WTC11 (cell line): ENCODE measurements around the gene ADORA1. TPM values are rescaled to one million over a fixed set of nuclear protein-coding genes. Genes with fewer than 3 reads are reported as not detected.

ENCODE experiments used
- ATAC-seq: fragments of 200-7000 bp; cut with Tn5 transposase; 2 replicates; pipeline ENCODE4 v1.10.0; 2021; ENCODE audit warnings: mild to moderate bottlenecking, moderate library complexity
- CTCF ChIA-PET: fragments of 300-600 bp; sonication (Branson Sonifier 250); formaldehyde crosslinking; loops from one replicate; lab custom pipeline; 2021; ENCODE audit warnings: antibody characterized with exemption; lab: Charles Lee
- POLR2A ChIA-PET: fragments of 350-600 bp; sonication (Branson Sonifier 250); formaldehyde crosslinking; loops from one replicate; lab custom pipeline; 2021; ENCODE audit warnings: antibody characterized with exemption; lab: Charles Lee
- DNase-seq: peaks from one replicate; pipeline ENCODE4 v3.0.0; 2021; ENCODE audit warnings: low spot score
- H3K27ac Mint-ChIP-seq: 2 replicates; pipeline ENCODE4 v1.8.0; 2021; ENCODE audit warnings: mixed read lengths
- H3K27me3 Mint-ChIP-seq: 2 replicates; pipeline ENCODE4 v1.8.0; 2021; ENCODE audit warnings: low read depth, mild to moderate bottlenecking, moderate library complexity, mixed read lengths
- H3K36me3 Mint-ChIP-seq: 2 replicates; pipeline ENCODE4 v1.8.0; 2021; ENCODE audit warnings: mixed read lengths
- H3K4me1 Mint-ChIP-seq: 2 replicates; pipeline ENCODE4 v1.8.0; 2022; ENCODE audit warnings: mixed read lengths
- H3K4me3 Mint-ChIP-seq: 2 replicates; pipeline ENCODE4 v1.8.0; 2021; ENCODE audit warnings: mild to moderate bottlenecking, moderate library complexity, mixed read lengths
- H3K9me3 Mint-ChIP-seq: 2 replicates; pipeline ENCODE4 v1.8.0; 2021; ENCODE audit warnings: mixed read lengths
- CREB1 ChIP-seq: sonication (generic); formaldehyde crosslinking; IDR thresholded peaks from 2 replicates; pipeline ENCODE4 v1.8.0; 2023; ENCODE audit warnings: mild to moderate bottlenecking, missing genetic modification reagents
- CREM ChIP-seq: sonication (generic); formaldehyde crosslinking; IDR thresholded peaks from 2 replicates; pipeline ENCODE4 v1.8.1; 2022; ENCODE audit warnings: mild to moderate bottlenecking, missing genetic modification reagents, moderate library complexity
- ETV6 ChIP-seq: sonication (generic); formaldehyde crosslinking; IDR thresholded peaks from 2 replicates; pipeline ENCODE4 v1.8.1; 2022; ENCODE audit warnings: mild to moderate bottlenecking, missing genetic modification reagents
- FOXP1 ChIP-seq: sonication (generic); formaldehyde crosslinking; IDR thresholded peaks from 2 replicates; pipeline ENCODE4 v1.8.0; 2022; ENCODE audit warnings: missing genetic modification reagents, mild to moderate bottlenecking, moderate library complexity, borderline replicate concordance
- GABPB1 ChIP-seq: sonication (generic); formaldehyde crosslinking; IDR thresholded peaks from 2 replicates; pipeline ENCODE4 v1.8.1; 2023; ENCODE audit warnings: mild to moderate bottlenecking, missing genetic modification reagents
- IRF2 ChIP-seq: sonication (generic); formaldehyde crosslinking; IDR thresholded peaks from 2 replicates; pipeline ENCODE4 v1.8.0; 2022; ENCODE audit warnings: low read depth, missing genetic modification reagents, borderline replicate concordance
- KAT7 ChIP-seq: sonication (generic); formaldehyde crosslinking; IDR thresholded peaks from 2 replicates; pipeline ENCODE4 v1.8.1; 2023; ENCODE audit warnings: missing genetic modification reagents, mild to moderate bottlenecking, borderline replicate concordance
- MXD4 ChIP-seq: fragments of 250-450 bp; sonication (Bioruptor Pico); IDR thresholded peaks from 2 replicates; pipeline ENCODE4 v1.8.0; 2021; ENCODE audit warnings: mild to moderate bottlenecking, moderate library complexity, borderline replicate concordance
- RELA ChIP-seq: sonication (generic); formaldehyde crosslinking; IDR thresholded peaks from 2 replicates; pipeline ENCODE4 v1.8.1; 2022; ENCODE audit warnings: missing genetic modification reagents, mild to moderate bottlenecking, borderline replicate concordance
- SMAD4 ChIP-seq: sonication (generic); formaldehyde crosslinking; IDR thresholded peaks from 2 replicates; pipeline ENCODE4 v1.8.0; 2022; ENCODE audit warnings: mild to moderate bottlenecking, missing genetic modification reagents
- STAT6 ChIP-seq: sonication (generic); formaldehyde crosslinking; conservative IDR thresholded peaks from 2 replicates; pipeline ENCODE4 v1.8.1; 2023; ENCODE audit warnings: mild to moderate bottlenecking, low read depth, missing genetic modification reagents, moderate library complexity
- TEAD4 ChIP-seq: sonication (generic); formaldehyde crosslinking; IDR thresholded peaks from 2 replicates; pipeline ENCODE4 v1.8.0; 2022; ENCODE audit warnings: mild to moderate bottlenecking, missing genetic modification reagents
- total RNA-seq: library from RNA; stranded (reverse); gene quantifications from 3 replicates; pipeline ENCODE4 v1.2.3, GENCODE V29; 2021
- TF ChIP-seq, protein P1 (sequence below): fragments of 250-450 bp; sonication (Bioruptor Pico); IDR thresholded peaks from 2 replicates; pipeline ENCODE4 v1.9.0; 2021; ENCODE audit warnings: mild to moderate bottlenecking, borderline replicate concordance
- TF ChIP-seq, protein P2 (sequence below): fragments of 250-450 bp; sonication (Bioruptor Pico); IDR thresholded peaks from 2 replicates; pipeline ENCODE4 v2.1.2; 2022; ENCODE audit warnings: mild to moderate bottlenecking, moderate library complexity
- TF ChIP-seq, protein P3 (sequence below): sonication (generic); formaldehyde crosslinking; IDR thresholded peaks from 2 replicates; pipeline ENCODE4 v1.8.0; 2023; ENCODE audit warnings: missing genetic modification reagents
- TF ChIP-seq, protein P4 (sequence below): sonication (generic); formaldehyde crosslinking; IDR thresholded peaks from 2 replicates; pipeline ENCODE4 v1.8.1; 2022; ENCODE audit warnings: mild to moderate bottlenecking, moderate library complexity, missing genetic modification reagents
- TF ChIP-seq, protein P5 (sequence below): sonication (generic); formaldehyde crosslinking; IDR thresholded peaks from 2 replicates; pipeline ENCODE4 v1.8.0; 2023; ENCODE audit warnings: missing genetic modification reagents, mild to moderate bottlenecking, borderline replicate concordance

ADORA1 gene
- total RNA-seq, 1 experiment from 2014 or later, result 1.8 TPM

- H3K4me3 Mint-ChIP-seq, result no peak overlapping the region
- peaks cover 34% of the 10 kb centered on the region for H3K9me3 Mint-ChIP-seq
- ChIA-PET POLR2A (no interaction called here), CTCF (interaction anchor here (0.8 to 2.2 kb wide), 7 partner anchors 14 to 169 kb away, joined by 3 to 10 read pairs (median 4); no protein-coding TSS in a partner anchor)
- ATAC-seq (no peak), DNase-seq (no peak)
- H3K27me3 Mint-ChIP-seq, result peaks cover 6% of the 10 kb centered on the region
- H3K4me1 Mint-ChIP-seq, result no peaks in the 10 kb centered on the region
- H3K36me3 Mint-ChIP-seq, result peaks cover 20% of the 10 kb centered on the region
- TF ChIP-seq, protein P1, sequence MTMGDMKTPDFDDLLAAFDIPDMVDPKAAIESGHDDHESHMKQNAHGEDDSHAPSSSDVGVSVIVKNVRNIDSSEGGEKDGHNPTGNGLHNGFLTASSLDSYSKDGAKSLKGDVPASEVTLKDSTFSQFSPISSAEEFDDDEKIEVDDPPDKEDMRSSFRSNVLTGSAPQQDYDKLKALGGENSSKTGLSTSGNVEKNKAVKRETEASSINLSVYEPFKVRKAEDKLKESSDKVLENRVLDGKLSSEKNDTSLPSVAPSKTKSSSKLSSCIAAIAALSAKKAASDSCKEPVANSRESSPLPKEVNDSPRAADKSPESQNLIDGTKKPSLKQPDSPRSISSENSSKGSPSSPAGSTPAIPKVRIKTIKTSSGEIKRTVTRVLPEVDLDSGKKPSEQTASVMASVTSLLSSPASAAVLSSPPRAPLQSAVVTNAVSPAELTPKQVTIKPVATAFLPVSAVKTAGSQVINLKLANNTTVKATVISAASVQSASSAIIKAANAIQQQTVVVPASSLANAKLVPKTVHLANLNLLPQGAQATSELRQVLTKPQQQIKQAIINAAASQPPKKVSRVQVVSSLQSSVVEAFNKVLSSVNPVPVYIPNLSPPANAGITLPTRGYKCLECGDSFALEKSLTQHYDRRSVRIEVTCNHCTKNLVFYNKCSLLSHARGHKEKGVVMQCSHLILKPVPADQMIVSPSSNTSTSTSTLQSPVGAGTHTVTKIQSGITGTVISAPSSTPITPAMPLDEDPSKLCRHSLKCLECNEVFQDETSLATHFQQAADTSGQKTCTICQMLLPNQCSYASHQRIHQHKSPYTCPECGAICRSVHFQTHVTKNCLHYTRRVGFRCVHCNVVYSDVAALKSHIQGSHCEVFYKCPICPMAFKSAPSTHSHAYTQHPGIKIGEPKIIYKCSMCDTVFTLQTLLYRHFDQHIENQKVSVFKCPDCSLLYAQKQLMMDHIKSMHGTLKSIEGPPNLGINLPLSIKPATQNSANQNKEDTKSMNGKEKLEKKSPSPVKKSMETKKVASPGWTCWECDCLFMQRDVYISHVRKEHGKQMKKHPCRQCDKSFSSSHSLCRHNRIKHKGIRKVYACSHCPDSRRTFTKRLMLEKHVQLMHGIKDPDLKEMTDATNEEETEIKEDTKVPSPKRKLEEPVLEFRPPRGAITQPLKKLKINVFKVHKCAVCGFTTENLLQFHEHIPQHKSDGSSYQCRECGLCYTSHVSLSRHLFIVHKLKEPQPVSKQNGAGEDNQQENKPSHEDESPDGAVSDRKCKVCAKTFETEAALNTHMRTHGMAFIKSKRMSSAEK (CRISPR knock-in tag), result no peak
- no peak for TF ChIP-seq FOXP1 (CRISPR knock-in tag)
- TF ChIP-seq SMAD4 (CRISPR knock-in tag), result no peak
- no peak for TF ChIP-seq CREB1 (CRISPR knock-in tag)
- no peak for TF ChIP-seq IRF2 (CRISPR knock-in tag)
- TF ChIP-seq MXD4, result no peak
- TF ChIP-seq, protein P2, sequence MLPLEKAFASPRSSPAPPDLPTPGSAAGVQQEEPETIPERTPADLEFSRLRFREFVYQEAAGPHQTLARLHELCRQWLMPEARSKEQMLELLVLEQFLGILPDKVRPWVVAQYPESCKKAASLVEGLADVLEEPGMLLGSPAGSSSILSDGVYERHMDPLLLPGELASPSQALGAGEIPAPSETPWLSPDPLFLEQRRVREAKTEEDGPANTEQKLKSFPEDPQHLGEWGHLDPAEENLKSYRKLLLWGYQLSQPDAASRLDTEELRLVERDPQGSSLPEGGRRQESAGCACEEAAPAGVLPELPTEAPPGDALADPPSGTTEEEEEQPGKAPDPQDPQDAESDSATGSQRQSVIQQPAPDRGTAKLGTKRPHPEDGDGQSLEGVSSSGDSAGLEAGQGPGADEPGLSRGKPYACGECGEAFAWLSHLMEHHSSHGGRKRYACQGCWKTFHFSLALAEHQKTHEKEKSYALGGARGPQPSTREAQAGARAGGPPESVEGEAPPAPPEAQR (CRISPR knock-in tag), result no peak
- TF ChIP-seq, protein P3, sequence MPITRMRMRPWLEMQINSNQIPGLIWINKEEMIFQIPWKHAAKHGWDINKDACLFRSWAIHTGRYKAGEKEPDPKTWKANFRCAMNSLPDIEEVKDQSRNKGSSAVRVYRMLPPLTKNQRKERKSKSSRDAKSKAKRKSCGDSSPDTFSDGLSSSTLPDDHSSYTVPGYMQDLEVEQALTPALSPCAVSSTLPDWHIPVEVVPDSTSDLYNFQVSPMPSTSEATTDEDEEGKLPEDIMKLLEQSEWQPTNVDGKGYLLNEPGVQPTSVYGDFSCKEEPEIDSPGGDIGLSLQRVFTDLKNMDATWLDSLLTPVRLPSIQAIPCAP (CRISPR knock-in tag), result no peak
- no peak for TF ChIP-seq RELA (CRISPR knock-in tag)
- TF ChIP-seq TEAD4 (CRISPR knock-in tag), result no peak
- TF ChIP-seq GABPB1 (CRISPR knock-in tag), result no peak
- TF ChIP-seq, protein P4, sequence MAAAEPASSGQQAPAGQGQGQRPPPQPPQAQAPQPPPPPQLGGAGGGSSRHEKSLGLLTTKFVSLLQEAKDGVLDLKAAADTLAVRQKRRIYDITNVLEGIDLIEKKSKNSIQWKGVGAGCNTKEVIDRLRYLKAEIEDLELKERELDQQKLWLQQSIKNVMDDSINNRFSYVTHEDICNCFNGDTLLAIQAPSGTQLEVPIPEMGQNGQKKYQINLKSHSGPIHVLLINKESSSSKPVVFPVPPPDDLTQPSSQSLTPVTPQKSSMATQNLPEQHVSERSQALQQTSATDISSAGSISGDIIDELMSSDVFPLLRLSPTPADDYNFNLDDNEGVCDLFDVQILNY (CRISPR knock-in tag), result no peak
- no peak for TF ChIP-seq CREM (CRISPR knock-in tag)
- TF ChIP-seq STAT6 (CRISPR knock-in tag), result no peak
- no peak for TF ChIP-seq ETV6
- no peak for TF ChIP-seq KAT7 (CRISPR knock-in tag)
- TF ChIP-seq, protein P5, sequence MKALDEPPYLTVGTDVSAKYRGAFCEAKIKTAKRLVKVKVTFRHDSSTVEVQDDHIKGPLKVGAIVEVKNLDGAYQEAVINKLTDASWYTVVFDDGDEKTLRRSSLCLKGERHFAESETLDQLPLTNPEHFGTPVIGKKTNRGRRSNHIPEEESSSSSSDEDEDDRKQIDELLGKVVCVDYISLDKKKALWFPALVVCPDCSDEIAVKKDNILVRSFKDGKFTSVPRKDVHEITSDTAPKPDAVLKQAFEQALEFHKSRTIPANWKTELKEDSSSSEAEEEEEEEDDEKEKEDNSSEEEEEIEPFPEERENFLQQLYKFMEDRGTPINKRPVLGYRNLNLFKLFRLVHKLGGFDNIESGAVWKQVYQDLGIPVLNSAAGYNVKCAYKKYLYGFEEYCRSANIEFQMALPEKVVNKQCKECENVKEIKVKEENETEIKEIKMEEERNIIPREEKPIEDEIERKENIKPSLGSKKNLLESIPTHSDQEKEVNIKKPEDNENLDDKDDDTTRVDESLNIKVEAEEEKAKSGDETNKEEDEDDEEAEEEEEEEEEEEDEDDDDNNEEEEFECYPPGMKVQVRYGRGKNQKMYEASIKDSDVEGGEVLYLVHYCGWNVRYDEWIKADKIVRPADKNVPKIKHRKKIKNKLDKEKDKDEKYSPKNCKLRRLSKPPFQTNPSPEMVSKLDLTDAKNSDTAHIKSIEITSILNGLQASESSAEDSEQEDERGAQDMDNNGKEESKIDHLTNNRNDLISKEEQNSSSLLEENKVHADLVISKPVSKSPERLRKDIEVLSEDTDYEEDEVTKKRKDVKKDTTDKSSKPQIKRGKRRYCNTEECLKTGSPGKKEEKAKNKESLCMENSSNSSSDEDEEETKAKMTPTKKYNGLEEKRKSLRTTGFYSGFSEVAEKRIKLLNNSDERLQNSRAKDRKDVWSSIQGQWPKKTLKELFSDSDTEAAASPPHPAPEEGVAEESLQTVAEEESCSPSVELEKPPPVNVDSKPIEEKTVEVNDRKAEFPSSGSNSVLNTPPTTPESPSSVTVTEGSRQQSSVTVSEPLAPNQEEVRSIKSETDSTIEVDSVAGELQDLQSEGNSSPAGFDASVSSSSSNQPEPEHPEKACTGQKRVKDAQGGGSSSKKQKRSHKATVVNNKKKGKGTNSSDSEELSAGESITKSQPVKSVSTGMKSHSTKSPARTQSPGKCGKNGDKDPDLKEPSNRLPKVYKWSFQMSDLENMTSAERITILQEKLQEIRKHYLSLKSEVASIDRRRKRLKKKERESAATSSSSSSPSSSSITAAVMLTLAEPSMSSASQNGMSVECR, result no peak
- TF ChIP-seq, all 79 proteins: peak for 0
- H3K27ac Mint-ChIP-seq, result no peak overlapping the region
These were observed 29.1 kb upstream of the ADORA1 start for GRCh38 chr1:203098445-203098844.
